ENCODE data around the gene COA7.
A peak's percentile ranks its signal among the peaks of the same experiment; 100 is the strongest.
"Not testable (repeated sequence)": the region's sequence is repeated elsewhere in the genome, so short reads cannot be mapped to it uniquely, and the experiment has no call there.

The COA7 gene

GRCh38 chr1:52697795-52698674 lies at the start of gene COA7:
Gene COA7 (minus strand): TSS chr1:52698347. CDS start chr1:52698326, 21 bp downstream.
- peak; percentile 46 for DNase-seq (ENCODE audit: low read depth)

- no peak for DNase-seq (ENCODE audit: low read depth)
Observed at GRCh38 chr1:52747450-52747849, 49.3 kb upstream of the COA7 start.

- no peak for DNase-seq (ENCODE audit: low read depth)
Observed at GRCh38 chr1:52746189-52746588, 48.0 kb upstream of the COA7 start.

GRCh38 chr1:52741259-52741658 lies 43.1 kb upstream of the COA7 start:
- no peak for DNase-seq (ENCODE audit: low read depth)

- no peak for DNase-seq (ENCODE audit: low read depth)
Observed at GRCh38 chr1:52739699-52740467, 41.7 kb upstream of the COA7 start.

DNA sequence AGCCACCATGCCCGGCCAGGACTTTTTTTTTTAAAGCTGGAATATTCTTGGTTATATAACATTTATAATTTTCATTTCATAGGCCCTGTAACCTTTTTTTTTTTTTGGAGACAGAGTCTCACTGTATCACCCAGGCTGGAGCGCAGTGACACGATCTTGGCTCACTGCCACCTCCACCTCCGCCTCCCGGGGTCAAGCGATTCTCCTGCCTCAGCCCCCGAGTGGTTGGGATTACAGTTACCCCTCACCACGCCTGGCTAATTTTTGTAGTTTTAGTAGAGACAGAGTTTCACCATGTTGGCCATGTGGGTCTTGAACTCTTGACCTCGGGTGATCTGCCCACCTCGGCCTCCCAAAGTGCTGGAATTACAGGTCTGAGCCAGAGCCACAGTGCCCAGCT lies 40.7 kb upstream of the COA7 start:
- DNase-seq (ENCODE audit: low read depth) = no peak

GRCh38 chr1:52738148-52738547 lies 40.0 kb upstream of the COA7 start:
- no peak for DNase-seq (ENCODE audit: low read depth)

GRCh38 chr1:52735371-52735770 lies 37.2 kb upstream of the COA7 start:
- DNase-seq (ENCODE audit: low read depth) = not testable (repeated sequence)

GRCh38 chr1:52733368-52733767 lies 35.2 kb upstream of the COA7 start:
- no peak for DNase-seq (ENCODE audit: low read depth)

DNA sequence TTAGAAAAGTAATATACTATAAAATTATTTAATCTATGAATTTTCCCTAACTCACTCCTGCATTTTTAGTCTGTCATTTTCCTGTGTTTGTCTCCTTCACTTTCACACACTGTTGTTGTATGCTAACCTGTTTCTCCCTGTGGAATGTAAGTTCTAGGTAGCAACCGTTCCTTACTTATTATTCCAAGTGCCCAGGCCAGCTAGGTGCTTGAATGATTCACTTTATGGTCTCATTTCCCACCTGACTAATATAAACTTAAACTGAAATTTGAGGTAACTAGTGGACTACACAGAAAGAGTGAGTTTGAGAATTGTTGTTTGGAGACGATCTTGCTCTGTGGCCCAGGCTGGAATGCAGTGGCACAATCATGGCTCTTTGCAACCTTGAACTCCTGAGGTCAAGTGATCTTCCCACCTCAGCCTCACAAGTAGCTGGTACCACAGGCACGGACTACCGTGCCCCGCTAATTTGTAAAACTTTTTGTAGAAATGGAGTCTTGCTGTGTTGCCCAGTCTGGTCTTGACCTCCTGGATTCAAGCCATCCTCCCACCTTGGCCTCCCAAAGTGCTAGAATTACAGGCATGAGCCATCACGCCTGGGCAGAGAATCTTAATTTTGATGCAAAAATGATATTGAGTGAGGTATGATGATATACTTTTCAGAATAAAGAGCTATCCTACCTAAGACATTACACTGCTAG lies 30.0 kb upstream of the COA7 start:
- no peak for DNase-seq (ENCODE audit: low read depth)

GRCh38 chr1:52727114-52727586 lies 29.0 kb upstream of the COA7 start:
- no peak for DNase-seq (ENCODE audit: low read depth)

DNA sequence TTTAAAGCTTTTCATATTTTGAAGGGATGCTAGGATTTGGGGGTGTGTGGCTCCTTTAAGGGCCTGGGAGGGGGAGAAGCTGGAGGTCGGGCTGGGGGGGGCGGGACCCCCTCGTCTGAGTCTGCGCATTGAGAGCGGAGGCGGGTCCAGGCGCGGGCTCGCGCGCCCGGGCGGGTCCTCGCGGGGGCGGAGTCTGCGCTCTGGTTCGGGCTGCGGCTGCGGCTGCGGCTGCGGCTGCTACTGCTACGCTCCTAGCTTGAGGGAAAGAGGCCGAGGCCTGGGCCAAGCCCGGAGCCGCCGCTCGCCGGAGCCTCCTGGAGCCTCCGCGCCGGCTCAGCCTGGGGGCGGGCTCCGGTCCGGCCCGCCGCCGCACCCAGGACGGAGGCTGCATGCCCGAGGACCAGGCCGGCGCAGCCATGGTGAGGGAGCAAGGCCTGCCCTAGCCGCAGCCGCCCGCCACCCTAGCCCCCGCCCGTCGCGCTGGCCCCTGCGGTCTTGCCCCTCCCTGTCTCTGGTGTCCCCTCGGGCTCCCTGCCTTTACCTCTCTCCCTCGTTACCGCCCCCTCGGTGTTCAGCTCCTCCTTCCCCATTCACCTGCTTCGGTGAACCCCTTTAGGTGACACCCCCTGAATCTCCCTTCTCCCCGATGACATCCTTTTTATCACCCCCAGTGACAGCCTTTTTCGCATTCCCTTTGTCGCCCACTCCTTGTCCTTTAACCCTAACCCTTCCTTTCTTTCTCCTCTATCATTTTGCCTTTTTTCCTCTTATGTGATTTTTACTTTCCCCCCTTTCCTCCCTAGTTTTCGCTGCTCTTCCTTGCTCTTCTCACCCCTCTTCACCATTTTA lies 28.3 kb upstream of the COA7 start, which contains the start of gene ZYG11B:
ZYG11B (plus strand) TSS at position 189 of the 849 bp plus-strand sequence; CDS start at position 390, 201 bp downstream.
- peak; percentile 85 for DNase-seq (ENCODE audit: low read depth)

GRCh38 chr1:52725903-52726264 lies 27.7 kb upstream of the COA7 start:
- DNase-seq (ENCODE audit: low read depth) = no peak

DNA sequence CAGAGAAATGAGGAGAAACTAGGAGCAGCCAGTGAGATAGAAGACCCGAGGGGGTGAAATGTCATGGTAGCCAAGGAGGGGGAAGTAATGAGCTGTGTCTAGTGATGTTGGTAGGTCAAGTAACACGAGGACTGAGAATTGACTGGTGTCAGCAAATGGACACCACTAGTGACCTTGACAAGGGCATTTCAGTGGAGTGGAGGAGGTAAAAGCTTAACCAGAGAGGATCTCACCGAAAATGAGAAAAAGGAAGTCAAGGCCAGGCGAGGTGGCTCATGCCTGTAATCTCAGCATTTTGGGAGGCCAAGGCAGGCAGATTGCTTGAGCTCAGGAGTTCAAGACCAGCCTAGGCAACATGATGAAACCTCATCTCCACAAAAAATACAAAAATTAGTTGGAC lies 25.1 kb upstream of the COA7 start:
- DNase-seq (ENCODE audit: low read depth) = no peak

GRCh38 chr1:52715296-52715695 lies 17.1 kb upstream of the COA7 start:
- not testable (repeated sequence) for DNase-seq (ENCODE audit: low read depth)

- no peak for DNase-seq (ENCODE audit: low read depth)
Observed at GRCh38 chr1:52713590-52713989, 15.4 kb upstream of the COA7 start.

DNA sequence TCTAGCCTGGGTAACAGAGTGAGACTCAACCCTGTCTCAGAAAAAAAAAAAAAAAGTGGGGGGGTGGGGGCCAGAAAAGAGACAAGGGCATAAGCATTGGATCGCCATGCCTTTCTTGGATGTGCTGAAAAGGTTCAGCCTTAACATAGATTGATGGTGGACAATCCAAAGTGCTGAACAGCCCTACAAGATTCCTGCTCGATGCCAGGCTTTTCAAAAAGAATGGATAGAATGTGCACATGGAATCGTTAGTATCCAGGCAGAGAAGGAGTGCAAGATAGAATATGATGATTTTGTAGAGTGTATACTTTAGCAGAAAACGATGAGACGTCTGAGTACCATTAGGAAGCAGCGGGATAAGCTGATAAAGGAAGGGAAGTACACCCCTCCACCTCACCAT lies 10.9 kb upstream of the COA7 start:
- no peak for DNase-seq (ENCODE audit: low read depth)

DNA sequence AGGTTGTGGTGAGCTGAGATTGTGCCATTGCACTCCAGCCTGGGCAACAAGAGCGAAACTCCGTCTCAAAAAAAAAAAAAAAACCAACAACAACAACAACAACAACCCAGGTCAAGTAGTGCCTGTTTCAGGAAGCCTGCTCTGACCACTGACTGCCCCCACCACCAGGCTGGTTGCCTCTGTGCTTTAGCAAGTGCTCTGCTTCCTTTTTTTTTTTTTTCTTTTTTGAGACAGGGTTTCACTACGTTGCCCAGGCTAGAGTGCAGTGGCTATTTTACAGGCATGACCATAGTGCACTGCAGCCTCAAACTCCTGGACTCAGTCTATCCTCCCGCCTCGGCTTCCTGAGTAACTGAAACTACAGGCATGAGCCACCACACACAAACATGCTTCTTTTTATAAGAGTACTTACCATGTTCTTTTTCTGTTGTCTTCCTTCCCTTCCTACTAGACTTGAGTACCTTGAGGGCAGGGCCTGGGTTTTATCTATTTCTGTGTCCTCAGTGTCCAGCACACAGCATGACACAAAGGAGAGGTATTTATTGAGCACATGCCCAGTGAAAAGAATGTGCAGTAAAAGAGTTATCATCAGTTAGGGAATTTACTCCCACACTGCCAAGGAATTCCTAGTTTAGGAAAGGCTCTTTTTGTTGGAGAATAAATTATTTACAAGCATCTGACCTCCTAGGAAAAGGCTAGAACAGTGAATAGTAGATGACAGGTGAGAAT lies 9.9 kb upstream of the COA7 start:
- DNase-seq (ENCODE audit: low read depth) = no peak

- no peak for DNase-seq (ENCODE audit: low read depth)
Observed at GRCh38 chr1:52706941-52707926, 9.1 kb upstream of the COA7 start.
